ENCODE results near the gene GTPBP1. TPM values are rescaled to one million over a fixed set of nuclear protein-coding genes. Genes with fewer than 3 reads are reported as not detected.

Gene GTPBP1
- total and polyA plus RNA-seq, 9 donors: 22.5 to 45.3 (median 34.6) TPM

Other genes starting within 250 kb of the GTPBP1 start
- gene KDELR3, start 237.8 kb upstream of the GTPBP1 start, total RNA-seq: 36.4 TPM
- 10 to 100 TPM; 20.6 to 48.0 (median 27.3) TPM for gene KDELR3, start 237.8 kb upstream of the GTPBP1 start, polyA plus RNA-seq (ENCODE audit: insufficient read depth in 1 of 8, insufficient read length in 8 of 8, low replicate concordance in 1 of 8)
- gene DDX17, start 199.6 kb upstream of the GTPBP1 start, total RNA-seq: 346 TPM
- gene DDX17, start 199.6 kb upstream of the GTPBP1 start, polyA plus RNA-seq (ENCODE audit: insufficient read depth in 1 of 8, insufficient read length in 8 of 8, low replicate concordance in 1 of 8): 100 to 1,000 TPM; 280 to 410 (median 304) TPM
- gene DMC1, start 135.8 kb upstream of the GTPBP1 start, total RNA-seq: 4.2 TPM
- gene DMC1, start 135.8 kb upstream of the GTPBP1 start, polyA plus RNA-seq (ENCODE audit: insufficient read depth in 1 of 8, insufficient read length in 8 of 8, low replicate concordance in 1 of 8): 10 to 100 TPM in 1 of 8 donors, 1 to 10 TPM in 7; 5.0 to 10.7 (median 6.6) TPM
- 1.1 TPM for gene FAM227A, start 49.6 kb upstream of the GTPBP1 start, total RNA-seq
- gene FAM227A, start 49.6 kb upstream of the GTPBP1 start, polyA plus RNA-seq (ENCODE audit: insufficient read depth in 1 of 8, insufficient read length in 8 of 8, low replicate concordance in 1 of 8): 1 to 10 TPM in 2 of 8 donors, under 1 TPM in 6; 0.62 to 1.1 (median 0.83) TPM
- gene CBY1, start 49.3 kb upstream of the GTPBP1 start, total RNA-seq: 19.8 TPM
- gene CBY1, start 49.3 kb upstream of the GTPBP1 start, polyA plus RNA-seq (ENCODE audit: insufficient read depth in 1 of 8, insufficient read length in 8 of 8, low replicate concordance in 1 of 8): 10 to 100 TPM; 29.0 to 43.7 (median 36.8) TPM
- 60.0 TPM for gene TOMM22, start 24.0 kb upstream of the GTPBP1 start, total RNA-seq
- 10 to 100 TPM; 85.5 to 93.9 (median 89.3) TPM for gene TOMM22, start 24.0 kb upstream of the GTPBP1 start, polyA plus RNA-seq (ENCODE audit: insufficient read depth in 1 of 8, insufficient read length in 8 of 8, low replicate concordance in 1 of 8)
- 32.0 TPM for gene JOSD1, start 5.0 kb upstream of the GTPBP1 start, total RNA-seq
- 10 to 100 TPM; 32.0 to 51.7 (median 38.4) TPM for gene JOSD1, start 5.0 kb upstream of the GTPBP1 start, polyA plus RNA-seq (ENCODE audit: insufficient read depth in 1 of 8, insufficient read length in 8 of 8, low replicate concordance in 1 of 8)
- 37.6 TPM for gene SUN2, start 50.1 kb downstream of the GTPBP1 start, total RNA-seq
- 10 to 100 TPM; 44.4 to 63.8 (median 56.3) TPM for gene SUN2, start 50.1 kb downstream of the GTPBP1 start, polyA plus RNA-seq (ENCODE audit: insufficient read depth in 1 of 8, insufficient read length in 8 of 8, low replicate concordance in 1 of 8)
- gene DNAL4, start 88.2 kb downstream of the GTPBP1 start, total RNA-seq: 15.0 TPM
- gene DNAL4, start 88.2 kb downstream of the GTPBP1 start, polyA plus RNA-seq (ENCODE audit: insufficient read depth in 1 of 8, insufficient read length in 8 of 8, low replicate concordance in 1 of 8): 10 to 100 TPM; 12.7 to 17.7 (median 14.8) TPM
- gene NPTXR, start 138.1 kb downstream of the GTPBP1 start, total RNA-seq: 2.2 TPM
- gene NPTXR, start 138.1 kb downstream of the GTPBP1 start, polyA plus RNA-seq (ENCODE audit: insufficient read depth in 1 of 8, insufficient read length in 8 of 8, low replicate concordance in 1 of 8): 1 to 10 TPM; 4.5 to 8.7 (median 5.9) TPM
- 24.9 TPM for gene CBX6, start 166.3 kb downstream of the GTPBP1 start, total RNA-seq
- gene CBX6, start 166.3 kb downstream of the GTPBP1 start, polyA plus RNA-seq (ENCODE audit: insufficient read depth in 1 of 8, insufficient read length in 8 of 8, low replicate concordance in 1 of 8): 10 to 100 TPM; 27.6 to 51.8 (median 34.8) TPM